ENCODE data around the gene PRPF6. TPM values are rescaled to one million over a fixed set of nuclear protein-coding genes. Genes with fewer than 3 reads are reported as not detected.

PRPF6 gene
- polyA plus RNA-seq, 3 donors = 29.1 to 47.7 (median 34.5) TPM

DNA sequence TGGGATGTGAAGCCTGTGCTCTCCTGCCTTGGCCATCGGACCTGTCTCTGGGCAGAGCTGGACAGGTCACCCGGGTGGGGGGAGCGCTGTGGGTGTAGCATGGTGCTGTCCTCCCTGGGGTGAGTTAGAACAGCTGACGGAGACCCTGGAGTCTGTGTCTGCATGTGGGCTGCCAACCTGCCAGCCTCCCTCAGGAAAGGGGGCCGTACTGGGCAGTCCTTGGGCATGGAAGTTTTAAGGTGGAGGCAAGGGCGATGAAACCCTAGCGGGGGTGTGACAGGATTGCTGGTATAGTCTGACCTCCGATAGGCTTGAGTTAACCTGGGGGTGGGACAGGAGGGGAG, 66.1 kb downstream of the PRPF6 start:
- H2AFZ ChIP-seq (ENCODE audit: insufficient read depth, low read depth, low read length, poor library complexity, severe bottlenecking) = no peak overlapping the region
- no peak overlapping the region for H3K9ac ChIP-seq (ENCODE audit: insufficient read depth, low read length, poor library complexity, severe bottlenecking)
- peaks cover 19 to 54% of the 10 kb centered on the region in 2 donors for H3K27me3 ChIP-seq (ENCODE audit: control insufficient read depth in 2 of 2, insufficient read depth in 2 of 2, low read length in 2 of 2)
- 96% methylated on average over 7 of the region's 8 CpGs for WGBS (ENCODE audit: insufficient coverage)
- no peak overlapping the region for H3K4me2 ChIP-seq (replicated peaks; ENCODE audit: extremely low read depth, low read length, poor library complexity, severe bottlenecking)
- no peaks in the 10 kb centered on the region for H3K79me2 ChIP-seq (ENCODE audit: insufficient read depth, low read length)
- no peak for DNase-seq
- Mint-ChIP-seq H3K4me1 (peaks cover 5% of the 10 kb centered on the region), H3K9me3 (peaks cover 0 to 9% (median 1%) of the 10 kb centered on the region in 7 donors), H3K36me3 (no peaks in the 10 kb centered on the region), H3K4me3 (peak overlapping the region in 1 of 2 donors; percentile 54), H3K27me3 (ENCODE audit: low read depth in 3 of 3) (peaks cover 65 to 82% (median 67%) of the 10 kb centered on the region in 3 donors), H3K27ac (no peak overlapping the region)
- no peak overlapping the region for H3K4me3 ChIP-seq (replicated peaks in 1 of 3; ENCODE audit: low read depth in 2 of 3, low read length in 3 of 3)
- H3K36me3 ChIP-seq (replicated peaks in 1 of 2; ENCODE audit: control insufficient read depth in 1 of 2, insufficient read depth in 2 of 2, low read length in 2 of 2) = no peaks in the 10 kb centered on the region
- no peak overlapping the region for H3K27ac ChIP-seq (ENCODE audit: low read depth in 1 of 2, low read length in 2 of 2)
- H4K20me1 ChIP-seq (ENCODE audit: insufficient read depth, low read length) = no peaks in the 10 kb centered on the region
- peaks cover 5 to 11% of the 10 kb centered on the region in 2 donors for H3K4me1 ChIP-seq (ENCODE audit: control insufficient read depth in 1 of 2, insufficient read depth in 2 of 2, low read length in 2 of 2)
- H3K9me3 ChIP-seq (replicated peaks in 1 of 2; ENCODE audit: control insufficient read depth in 1 of 2, insufficient read depth in 1 of 2, low read length in 2 of 2) = peaks cover 0 to 14% of the 10 kb centered on the region in 2 donors
- intact Hi-C loops (cut with micrococcal nuclease) = no loop called here
- TF ChIP-seq CTCF (IDR thresholded peaks at IDR 0.05) = no peak

DNA sequence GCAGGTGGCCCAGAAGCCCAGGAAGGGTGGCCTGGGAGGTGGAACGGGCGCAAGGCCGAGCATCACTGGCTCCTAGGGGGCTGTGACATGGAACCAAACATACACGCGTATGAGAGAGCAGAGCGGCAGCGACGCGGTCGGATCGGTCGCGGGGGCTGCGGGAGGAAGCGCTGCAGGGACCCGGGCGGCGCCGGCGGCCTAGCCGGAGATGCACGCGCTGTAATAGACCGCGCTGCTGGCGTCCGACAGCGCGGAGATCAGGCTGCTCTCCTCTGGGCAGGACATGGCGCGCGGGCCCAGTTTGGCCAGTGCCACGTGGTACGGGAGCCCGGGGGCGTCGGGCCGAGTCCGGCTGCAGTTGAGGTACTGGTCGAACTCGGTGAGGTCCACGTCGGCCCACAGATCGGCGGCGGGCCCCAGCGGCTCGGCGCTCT, 67.1 kb downstream of the PRPF6 start:
- Histone ChIP-seq H3K4me1 (ENCODE audit: control insufficient read depth in 1 of 2, insufficient read depth in 2 of 2, low read length in 2 of 2) (peaks cover 0 to 7% of the 10 kb centered on the region in 2 donors), H3K9me3 (replicated peaks in 1 of 2; ENCODE audit: control insufficient read depth in 1 of 2, insufficient read depth in 1 of 2, low read length in 2 of 2) (peaks cover 0 to 14% of the 10 kb centered on the region in 2 donors), H4K20me1 (ENCODE audit: insufficient read depth, low read length) (no peaks in the 10 kb centered on the region), H3K9ac (ENCODE audit: insufficient read depth, low read length, poor library complexity, severe bottlenecking) (no peak overlapping the region), H3K4me3 (replicated peaks in 1 of 3; ENCODE audit: low read depth in 2 of 3, low read length in 3 of 3) (no peak overlapping the region), H3K4me2 (replicated peaks; ENCODE audit: extremely low read depth, low read length, poor library complexity, severe bottlenecking) (no peak overlapping the region), H3K79me2 (ENCODE audit: insufficient read depth, low read length) (no peaks in the 10 kb centered on the region), H3K27me3 (ENCODE audit: control insufficient read depth in 2 of 2, insufficient read depth in 2 of 2, low read length in 2 of 2) (peaks cover 17 to 55% of the 10 kb centered on the region in 2 donors), H2AFZ (ENCODE audit: insufficient read depth, low read depth, low read length, poor library complexity, severe bottlenecking) (no peak overlapping the region), H3K36me3 (replicated peaks in 1 of 2; ENCODE audit: control insufficient read depth in 1 of 2, insufficient read depth in 2 of 2, low read length in 2 of 2) (no peaks in the 10 kb centered on the region), H3K27ac (ENCODE audit: low read depth in 1 of 2, low read length in 2 of 2) (no peak overlapping the region)
- peak overlapping the region in 1 of 2 donors; percentile 51 for H3K4me3 Mint-ChIP-seq
- peaks cover 61 to 81% (median 69%) of the 10 kb centered on the region in 3 donors for H3K27me3 Mint-ChIP-seq (ENCODE audit: low read depth in 3 of 3)
- no peak overlapping the region for H3K27ac Mint-ChIP-seq
- intact Hi-C loops (cut with micrococcal nuclease) = no loop called here
- peaks cover 0 to 9% (median 1%) of the 10 kb centered on the region in 7 donors for H3K9me3 Mint-ChIP-seq
- WGBS (ENCODE audit: insufficient coverage) = 64% methylated on average over 49 of the region's 49 CpGs
- H3K36me3 Mint-ChIP-seq = no peaks in the 10 kb centered on the region
- no peak for TF ChIP-seq CTCF (IDR thresholded peaks at IDR 0.05)
- peaks cover 3% of the 10 kb centered on the region for H3K4me1 Mint-ChIP-seq
- DNase-seq = no peak

All from CD14-positive monocyte (primary cell).